Body of pancreas (tissue), 4 donors: ENCODE data around the gene RCAN3. TPM values are rescaled to one million over a fixed set of nuclear protein-coding genes. Genes with fewer than 3 reads are reported as not detected.
"Not testable (repeated sequence)": the region's sequence is repeated elsewhere in the genome, so short reads cannot be mapped to it uniquely, and the experiment has no call there.

Experiments used
- ATAC-seq: fragments of 150-250 bp; one replicate; pipeline ENCODE4 v1.9.1; 2016
- DNase-seq, 4 donors: peaks; one replicate each; pipeline ENCODE4 v3.0.0-alpha.2; 2019
- H3K27ac ChIP-seq, 4 donors: fragments of 200-600 bp; sonication (generic); 1 replicate in 3 of 4; 2 replicates in 1 of 4; pipeline versions ENCODE4 v1.5.1 to v1.6.1; 2016 to 2019; ENCODE audit warnings: mild to moderate bottlenecking in 1 of 4, mixed read lengths in 1 of 4, moderate library complexity in 1 of 4
- H3K27me3 ChIP-seq, 2 donors: fragments of 200-600 bp; sonication (generic); one replicate each; pipeline ENCODE4 v1.6.0; 2016; ENCODE audit warnings: mild to moderate bottlenecking in 1 of 2
- H3K36me3 ChIP-seq, 2 donors: fragments of 200-600 bp; sonication (generic); replicated peaks in 1 of 2; 2 replicates each; pipeline ENCODE4 v1.5.1; 2016; ENCODE audit warnings: low read depth in 2 of 2; ENCODE audit not compliant: insufficient read depth in 1 of 2
- H3K4me1 ChIP-seq: fragments of 200-600 bp; sonication (generic); one replicate; pipeline ENCODE4 v1.6.0; 2016
- H3K4me3 ChIP-seq, 2 donors: fragments of 200-600 bp; sonication (generic); 1 replicate in 1 of 2; 2 replicates in 1 of 2; pipeline ENCODE4 v1.5.1; 2016 to 2019
- H3K9me3 ChIP-seq, 3 donors: fragments of 200-600 bp; sonication (generic); 1 replicate in 2 of 3; 2 replicates in 1 of 3; pipeline ENCODE4 v1.5.1; 2016
- CTCF ChIP-seq, 7 experiments: fragments of 450-650 bp in 4 of 7; fragments of 200-600 bp in 3 of 7; sonication (generic) in 3 of 7; IDR thresholded peaks; one replicate each; pipeline ENCODE4 v1.5.1; 2016 to 2019; ENCODE audit warnings: antibody characterized with exemption in 7 of 7
- POLR2A ChIP-seq, 3 donors: fragments of 450-650 bp; IDR thresholded peaks; one replicate each; pipeline ENCODE4 v1.6.1; 2016; ENCODE audit warnings: antibody characterized with exemption in 3 of 3, mild to moderate bottlenecking in 2 of 3
- WGBS, 2 donors: methylation state at CpG; one replicate each; pipeline ENCODE4 v1.1.5; 2017; 5-methylcytosine and 5-hydroxymethylcytosine counted together
- intact Hi-C: fragments of 100-400 bp; cut with DNase I; formaldehyde crosslinking; loops from one replicate; pipeline ENCODE4 v1.15.1; 2023
- total RNA-seq, 2 donors: library from RNA; depleted of rRNA; stranded (reverse); fragments of >200 nt; gene quantifications; one replicate each; pipeline ENCODE4 v1.1.0, GENCODE V29; 2016

RCAN3 gene
- total RNA-seq, 2 donors from 2014 or later, result 14.0 to 32.3 TPM

GRCh38 chr1:24516506-24516905 lies 13.9 kb downstream of the RCAN3 start:
- DNase-seq (no peak), ATAC-seq (no peak)
- TF ChIP-seq CTCF (IDR thresholded peaks at IDR 0.05) (no peak), POLR2A (IDR thresholded peaks at IDR 0.05) (no peak)
- Histone ChIP-seq H3K4me3 (no peak overlapping the region), H3K4me1 (no peaks in the 10 kb centered on the region), H3K9me3 (no peaks in the 10 kb centered on the region), H3K36me3 (no peaks in the 10 kb centered on the region), H3K27me3 (no peaks in the 10 kb centered on the region), H3K27ac (no peak overlapping the region)
- intact Hi-C loops, result no loop called here
- 85 to 88% methylated on average over 12 of the region's 12 CpGs for WGBS, 2 donors

DNA sequence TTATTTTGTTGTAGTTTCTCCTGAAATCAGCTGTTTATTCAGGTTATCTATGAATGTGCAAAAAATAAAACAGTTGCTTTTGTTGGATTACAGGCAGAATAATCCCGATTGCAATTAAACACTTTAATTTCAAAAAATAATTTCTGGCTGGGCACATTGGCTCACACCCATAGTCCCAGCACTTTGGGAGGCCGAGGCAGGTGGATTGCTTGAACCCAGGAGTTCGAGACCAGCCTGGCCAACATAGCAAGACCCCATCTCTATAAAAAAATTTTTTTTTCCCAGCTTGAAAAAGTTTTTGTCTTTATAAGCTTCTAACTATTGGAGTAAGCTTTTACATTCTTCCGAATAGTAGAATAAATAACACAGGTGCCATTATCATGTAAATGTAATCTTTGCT lies 15.3 kb downstream of the RCAN3 start:
- no peak for DNase-seq
- Histone ChIP-seq H3K4me1 (no peaks in the 10 kb centered on the region), H3K36me3 (no peaks in the 10 kb centered on the region), H3K27me3 (no peaks in the 10 kb centered on the region), H3K27ac (no peak overlapping the region), H3K9me3 (no peaks in the 10 kb centered on the region), H3K4me3 (no peak overlapping the region)
- intact Hi-C loops, result no loop called here
- no peak for TF ChIP-seq CTCF (IDR thresholded peaks at IDR 0.05)
- TF ChIP-seq POLR2A (IDR thresholded peaks at IDR 0.05), result no peak
- 78 to 89% methylated on average over 4 of the region's 4 CpGs for WGBS, 2 donors
- ATAC-seq, result no peak

GRCh38 chr1:24520282-24520681 lies 17.6 kb downstream of the RCAN3 start:
- ATAC-seq, DNase-seq, intact Hi-C loops, H3K4me3 ChIP-seq, H3K4me1 ChIP-seq, H3K36me3 ChIP-seq, H3K9me3 ChIP-seq, H3K27ac ChIP-seq, H3K27me3 ChIP-seq: not testable (repeated sequence)
- WGBS, 2 donors, result 90 to 91% methylated on average over 5 of the region's 5 CpGs

GRCh38 chr1:24525606-24526005 lies 23.0 kb downstream of the RCAN3 start:
- TF ChIP-seq POLR2A (IDR thresholded peaks at IDR 0.05) (no peak), CTCF (IDR thresholded peaks at IDR 0.05) (no peak)
- no peaks in the 10 kb centered on the region for H3K36me3 ChIP-seq
- ATAC-seq (no peak), DNase-seq (no peak)
- H3K4me1 ChIP-seq, result no peaks in the 10 kb centered on the region
- no peaks in the 10 kb centered on the region for H3K27me3 ChIP-seq
- no peak overlapping the region for H3K27ac ChIP-seq
- no peak overlapping the region for H3K4me3 ChIP-seq
- H3K9me3 ChIP-seq, result no peaks in the 10 kb centered on the region
- WGBS, 2 donors, result 93 to 94% methylated on average over 6 of the region's 6 CpGs
- intact Hi-C loops, result no loop called here

DNA sequence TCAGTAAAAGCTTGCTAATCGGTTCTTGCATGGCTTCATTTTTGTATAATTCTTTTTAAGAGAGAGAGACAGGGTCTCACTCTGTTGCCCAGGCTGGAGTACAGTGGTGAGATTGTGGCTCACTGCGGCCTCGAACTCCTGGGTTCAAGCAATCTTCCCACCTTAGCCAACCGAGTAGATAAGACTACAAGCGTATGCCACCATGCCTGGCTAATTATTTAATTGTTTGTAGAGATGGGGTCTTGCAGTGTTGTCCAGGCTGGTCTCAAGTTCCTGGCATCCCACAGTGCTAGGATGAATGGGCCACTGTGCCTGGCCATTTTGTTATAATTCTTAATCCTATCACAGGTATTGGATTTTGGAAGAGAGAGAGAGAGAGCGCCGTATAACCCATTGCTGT lies 23.4 kb downstream of the RCAN3 start:
- H3K4me3 ChIP-seq, result no peak overlapping the region
- ATAC-seq (no peak), DNase-seq (no peak)
- no peaks in the 10 kb centered on the region for H3K36me3 ChIP-seq
- H3K4me1 ChIP-seq, result no peaks in the 10 kb centered on the region
- H3K9me3 ChIP-seq, result no peaks in the 10 kb centered on the region
- H3K27me3 ChIP-seq, result no peaks in the 10 kb centered on the region
- WGBS, 2 donors, result 85 to 86% methylated on average over 7 of the region's 7 CpGs
- intact Hi-C loops, result no loop called here
- no peak for TF ChIP-seq POLR2A (IDR thresholded peaks at IDR 0.05)
- TF ChIP-seq CTCF (IDR thresholded peaks at IDR 0.05), result no peak
- no peak overlapping the region for H3K27ac ChIP-seq
